CD14-positive monocyte (primary cell): ENCODE data around the gene KIF25. TPM values are rescaled to one million over a fixed set of nuclear protein-coding genes. Genes with fewer than 3 reads are reported as not detected.

Experiments used
- DNase-seq, 3 donors: peaks; one replicate each; pipeline ENCODE4 v3.0.0-alpha.2; 2011 to 2022
- H2AFZ ChIP-seq: 2 replicates; pipeline ENCODE4 v1.6.0; 2012; ENCODE audit warnings: mild to moderate bottlenecking, low read depth, low read length, inconsistent platforms; ENCODE audit not compliant: insufficient read depth, poor library complexity, severe bottlenecking
- H3K27ac ChIP-seq, 2 donors: 1 replicate in 1 of 2; 2 replicates in 1 of 2; pipeline ENCODE4 v1.5.1; 2012 to 2013; ENCODE audit warnings: low read length in 2 of 2, control low read depth in 1 of 2, inconsistent platforms in 1 of 2, low read depth in 1 of 2, mild to moderate bottlenecking in 1 of 2
- H3K27me3 ChIP-seq, 2 donors: one replicate each; pipeline versions ENCODE4 v1.6.0 to v1.6.1; 2011 to 2013; ENCODE audit warnings: low read length in 2 of 2; ENCODE audit not compliant: control insufficient read depth in 2 of 2, insufficient read depth in 2 of 2
- H3K36me3 ChIP-seq, 2 donors: replicated peaks in 1 of 2; 1 replicate in 1 of 2; 2 replicates in 1 of 2; pipeline versions ENCODE4 v1.5.1 to v1.6.1; 2012 to 2013; ENCODE audit warnings: low read length in 2 of 2, control low read depth in 1 of 2, inconsistent platforms in 1 of 2, mild to moderate bottlenecking in 1 of 2; ENCODE audit not compliant: insufficient read depth in 2 of 2, control insufficient read depth in 1 of 2
- H3K4me1 ChIP-seq, 2 donors: 1 replicate in 1 of 2; 2 replicates in 1 of 2; pipeline versions ENCODE4 v1.5.1 to v1.6.1; 2012 to 2013; ENCODE audit warnings: low read length in 2 of 2, control low read depth in 1 of 2, inconsistent platforms in 1 of 2, mild to moderate bottlenecking in 1 of 2, moderate library complexity in 1 of 2; ENCODE audit not compliant: insufficient read depth in 2 of 2, control insufficient read depth in 1 of 2
- H3K4me2 ChIP-seq: replicated peaks from 2 replicates; pipeline ENCODE3; 2012; ENCODE audit warnings: low read length, moderate library complexity, mild to moderate bottlenecking; ENCODE audit not compliant: poor library complexity, severe bottlenecking; ENCODE audit errors: extremely low read depth
- H3K4me3 ChIP-seq, 3 experiments: fragments of 200-600 bp in 1 of 3; sonication (generic) in 1 of 3; replicated peaks in 1 of 3; 1 replicate in 2 of 3; 2 replicates in 1 of 3; pipeline ENCODE4 v1.5.1; 2011 to 2013; ENCODE audit warnings: low read length in 3 of 3, mild to moderate bottlenecking in 3 of 3, control low read depth in 2 of 3, low read depth in 2 of 3, inconsistent platforms in 1 of 3, moderate library complexity in 1 of 3
- H3K79me2 ChIP-seq: 2 replicates; pipeline ENCODE4 v1.6.0; 2012; ENCODE audit warnings: mild to moderate bottlenecking, control low read depth, inconsistent platforms, low read length, moderate library complexity; ENCODE audit not compliant: insufficient read depth
- H3K9ac ChIP-seq: 2 replicates; pipeline ENCODE4 v1.6.0; 2017; ENCODE audit warnings: low read length, mild to moderate bottlenecking; ENCODE audit not compliant: insufficient read depth, poor library complexity, severe bottlenecking
- H3K9me3 ChIP-seq, 2 donors: replicated peaks in 1 of 2; 1 replicate in 1 of 2; 2 replicates in 1 of 2; pipeline versions ENCODE4 v1.5.1 to v1.6.1; 2012 to 2013; ENCODE audit warnings: low read length in 2 of 2, control low read depth in 1 of 2; ENCODE audit not compliant: control insufficient read depth in 1 of 2, insufficient read depth in 1 of 2
- H4K20me1 ChIP-seq: 2 replicates; pipeline ENCODE4 v1.6.0; 2012; ENCODE audit warnings: mild to moderate bottlenecking, low read length, control low read depth, moderate library complexity; ENCODE audit not compliant: insufficient read depth
- H3K27ac Mint-ChIP-seq, 7 donors: one replicate each; pipeline ENCODE4 v1.8.0; 2020; ENCODE audit warnings: mild to moderate bottlenecking in 7 of 7, mixed read lengths in 7 of 7, moderate library complexity in 6 of 7, inconsistent platforms in 2 of 7
- H3K27me3 Mint-ChIP-seq, 3 donors: one replicate each; pipeline ENCODE4 v1.8.0; 2021 to 2022; ENCODE audit warnings: low read depth in 3 of 3, mild to moderate bottlenecking in 3 of 3, mixed read lengths in 3 of 3, moderate library complexity in 3 of 3, inconsistent platforms in 1 of 3
- H3K36me3 Mint-ChIP-seq, 2 donors: one replicate each; pipeline ENCODE4 v1.8.0; 2020; ENCODE audit warnings: mixed read lengths in 2 of 2, inconsistent platforms in 1 of 2, mild to moderate bottlenecking in 1 of 2
- H3K4me1 Mint-ChIP-seq: one replicate; pipeline ENCODE4 v1.8.0; 2020; ENCODE audit warnings: mild to moderate bottlenecking, mixed read lengths
- H3K4me3 Mint-ChIP-seq, 2 donors: one replicate each; pipeline ENCODE4 v1.8.0; 2020; ENCODE audit warnings: mild to moderate bottlenecking in 2 of 2, mixed read lengths in 2 of 2, moderate library complexity in 1 of 2
- H3K9me3 Mint-ChIP-seq, 7 donors: one replicate each; pipeline ENCODE4 v1.8.0; 2020 to 2022; ENCODE audit warnings: mixed read lengths in 7 of 7, mild to moderate bottlenecking in 6 of 7, moderate library complexity in 6 of 7, inconsistent platforms in 2 of 7
- CTCF ChIP-seq: fragments of 200-600 bp; IDR thresholded peaks from one replicate; pipeline ENCODE4 v1.8.0; 2022; ENCODE audit warnings: antibody characterized with exemption, mild to moderate bottlenecking
- WGBS: methylation state at CpG from one replicate; pipeline ENCODE4 v1.1.5; 2013; ENCODE audit warnings: missing lambda C conversion rate; ENCODE audit not compliant: insufficient coverage; 5-methylcytosine and 5-hydroxymethylcytosine counted together
- intact Hi-C, 2 donors: fragments of 100-400 bp; cut with micrococcal nuclease; formaldehyde crosslinking; loops; one replicate each; pipeline versions ENCODE4 v1.15.0 to v1.15.1; 2023
- polyA plus RNA-seq, 3 donors: library from polyadenylated mRNA; depleted of rRNA in 1 of 3; unstranded in 2 of 3; stranded (reverse) in 1 of 3; fragments of 300-500 nt in 2 of 3; fragments of >200 nt in 1 of 3; fragmentation: Illumina TruSeq in 2 of 3; gene quantifications; 1 replicate in 2 of 3; 2 replicates in 1 of 3; pipeline ENCODE4 v1.2.3, GENCODE V29; 2012 to 2021

Gene KIF25
- polyA plus RNA-seq, 3 donors: not detected

- H3K4me3 ChIP-seq: no peak overlapping the region
- Mint-ChIP-seq H3K4me1 (no peaks in the 10 kb centered on the region), H3K27ac (no peak overlapping the region), H3K27me3 (peaks cover 0 to 2% (median 1%) of the 10 kb centered on the region in 3 donors), H3K9me3 (peaks cover 0 to 8% (median 0%) of the 10 kb centered on the region in 7 donors), H3K4me3 (no peak overlapping the region), H3K36me3 (no peaks in the 10 kb centered on the region)
- no peak overlapping the region for H3K9ac ChIP-seq
- H2AFZ ChIP-seq: no peak overlapping the region
- H3K4me2 ChIP-seq: no peak overlapping the region
- no peaks in the 10 kb centered on the region for H4K20me1 ChIP-seq
- intact Hi-C loops: no loop called here
- no peak overlapping the region for H3K27ac ChIP-seq
- TF ChIP-seq CTCF: no peak
- H3K9me3 ChIP-seq: no peaks in the 10 kb centered on the region
- H3K27me3 ChIP-seq: no peaks in the 10 kb centered on the region
- H3K36me3 ChIP-seq: no peaks in the 10 kb centered on the region
- no peak for DNase-seq
- 95% methylated on average over 12 of the region's 14 CpGs for WGBS
- H3K79me2 ChIP-seq: no peaks in the 10 kb centered on the region
- no peaks in the 10 kb centered on the region for H3K4me1 ChIP-seq
These were observed 60.4 kb downstream of the KIF25 start for GRCh38 chr6:168057836-168058235.

GRCh38 chr6:168058691-168059551, 61.5 kb downstream of the KIF25 start:
- Histone ChIP-seq H2AFZ (no peak overlapping the region), H3K9me3 (no peaks in the 10 kb centered on the region), H3K4me2 (no peak overlapping the region), H3K79me2 (no peaks in the 10 kb centered on the region), H3K27ac (no peak overlapping the region), H3K36me3 (no peaks in the 10 kb centered on the region), H3K27me3 (no peaks in the 10 kb centered on the region), H3K4me1 (no peaks in the 10 kb centered on the region), H3K4me3 (no peak overlapping the region), H4K20me1 (no peaks in the 10 kb centered on the region), H3K9ac (no peak overlapping the region)
- intact Hi-C loops: no loop called here
- Mint-ChIP-seq H3K27ac (no peak overlapping the region), H3K27me3 (peaks cover 0 to 2% (median 1%) of the 10 kb centered on the region in 3 donors), H3K4me3 (no peak overlapping the region), H3K36me3 (no peaks in the 10 kb centered on the region), H3K9me3 (peaks cover 0 to 10% (median 0%) of the 10 kb centered on the region in 7 donors), H3K4me1 (no peaks in the 10 kb centered on the region)
- DNase-seq: no peak
- no peak for TF ChIP-seq CTCF
- WGBS: 93% methylated on average over 27 of the region's 30 CpGs
